MM.1S (cell line): Measurements from ENCODE around the gene MINDY3.

Source experiments
- CTCF ChIP-seq: fragments of 300-600 bp; sonication (generic); IDR thresholded peaks from 2 replicates; pipeline ENCODE4 v1.5.1; 2016; ENCODE audit warnings: antibody characterized with exemption, low read length, mixed read lengths
- EZH2 ChIP-seq: fragments of 300-600 bp; sonication (generic); optimal IDR thresholded peaks from 2 replicates; pipeline ENCODE3; 2017; ENCODE audit warnings: low read depth, mild to moderate bottlenecking, antibody characterized with exemption, low read length, mixed read lengths

DNA sequence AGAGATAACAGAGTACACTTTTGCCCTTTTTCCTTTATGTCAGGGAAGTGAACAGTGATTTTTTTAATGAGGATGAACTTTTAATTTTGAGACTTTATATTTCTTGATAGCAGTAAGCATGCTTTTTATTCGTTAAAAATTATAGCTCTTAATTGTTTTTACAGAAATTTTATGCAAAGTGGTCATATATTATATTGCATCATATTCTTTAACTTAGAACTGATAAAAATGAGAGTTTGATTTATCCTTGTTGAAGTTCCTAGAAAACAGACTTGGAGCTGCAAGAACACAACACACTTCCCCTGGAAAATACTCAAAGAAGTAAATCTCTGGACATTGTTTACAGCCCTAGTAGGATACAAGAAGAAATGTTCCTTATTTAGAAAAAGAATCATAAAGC, 21.2 kb upstream of the MINDY3 start:
- no peak for TF ChIP-seq CTCF
- TF ChIP-seq EZH2, result no peak
